ENCODE data around the gene TBCC.

DNA sequence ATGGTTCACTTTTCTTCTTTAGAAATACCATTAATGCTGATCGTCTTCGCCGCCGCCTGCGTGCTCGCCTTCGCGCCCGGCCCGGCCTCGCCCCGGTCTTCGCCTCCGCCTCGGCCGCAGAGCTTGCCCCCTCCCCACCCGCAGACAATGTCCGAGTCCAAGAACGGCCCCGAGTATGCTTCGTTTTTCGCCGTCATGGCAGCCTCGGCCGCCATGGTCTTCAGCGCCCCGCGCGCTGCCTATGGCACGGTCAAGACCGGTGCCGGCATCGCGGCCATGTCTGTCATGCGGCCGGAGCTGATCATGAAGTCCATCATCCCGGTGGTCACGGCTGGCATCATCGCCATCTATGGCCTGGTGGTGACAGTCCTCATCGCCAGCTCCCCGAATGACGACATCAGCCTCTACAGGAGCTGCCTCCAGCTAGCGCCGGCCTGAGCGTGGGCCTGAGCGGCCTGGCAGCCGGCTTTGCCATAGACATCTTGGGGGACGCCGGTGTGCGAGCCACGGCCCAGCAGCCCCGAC, 18.8 kb downstream of the TBCC start:
- TF ChIP-seq CTCF (IDR thresholded peaks at IDR 0.05 in 4 of 5, conservative IDR thresholded peaks at IDR 0.05 in 1 of 5) (no peak), POLR2A (IDR thresholded peaks at IDR 0.05) (no peak)
